HepG2 (cell line): ENCODE data around the gene SLC11A1. TPM values are rescaled to one million over a fixed set of nuclear protein-coding genes. Genes with fewer than 3 reads are reported as not detected.

Experiments used
- BCL6 ChIP-seq: IDR thresholded peaks from 2 replicates; pipeline ENCODE4 v1.6.1; 2016; ENCODE audit warnings: missing genetic modification reagents, missing compliant biosample characterization
- BRF2 ChIP-seq: sonication (generic); formaldehyde crosslinking; IDR thresholded peaks from 2 replicates; pipeline ENCODE4 v1.8.1; 2022; ENCODE audit warnings: mild to moderate bottlenecking, missing genetic modification reagents
- EP300 ChIP-seq, 3 experiments: sonication (generic) in 1 of 3; formaldehyde crosslinking in 1 of 3; IDR thresholded peaks; 2 replicates each; pipeline versions ENCODE4 v1.5.1 to v1.6.1; 2011 to 2020; ENCODE audit warnings: low read depth in 2 of 3, low read length in 2 of 3, borderline replicate concordance in 1 of 3, improper control_type of control experiment in 1 of 3, mild to moderate bottlenecking in 1 of 3, missing genetic modification reagents in 1 of 3, moderate library complexity in 1 of 3
- GZF1 ChIP-seq: sonication (generic); formaldehyde crosslinking; IDR thresholded peaks from 2 replicates; pipeline ENCODE4 v1.5.1; 2020; ENCODE audit warnings: mild to moderate bottlenecking, missing genetic modification reagents
- HNRNPK ChIP-seq: fragments of 200-400 bp; formaldehyde crosslinking; IDR thresholded peaks from 2 replicates; pipeline ENCODE4 v1.6.1; 2018; ENCODE audit warnings: low read length, low read depth, moderate library complexity, mild to moderate bottlenecking; ENCODE audit not compliant: poor library complexity, severe bottlenecking
- HOXA5 ChIP-seq: sonication (generic); formaldehyde crosslinking; IDR thresholded peaks from 2 replicates; pipeline ENCODE4 v1.4.0; 2020; ENCODE audit warnings: missing genetic modification reagents
- ISL2 ChIP-seq: sonication (generic); formaldehyde crosslinking; IDR thresholded peaks from 2 replicates; pipeline ENCODE4 v1.5.0; 2020; ENCODE audit warnings: missing genetic modification reagents
- JUN ChIP-seq: sonication (generic); formaldehyde crosslinking; IDR thresholded peaks from 2 replicates; pipeline ENCODE4 v1.4.0; 2020; ENCODE audit warnings: mild to moderate bottlenecking, missing genetic modification reagents
- MEF2D ChIP-seq: sonication (generic); formaldehyde crosslinking; IDR thresholded peaks from 2 replicates; pipeline ENCODE4 v1.5.1; 2020; ENCODE audit warnings: mild to moderate bottlenecking, missing genetic modification reagents
- NFIC ChIP-seq: IDR thresholded peaks from 2 replicates; pipeline ENCODE4 v1.6.1; 2012; ENCODE audit warnings: mild to moderate bottlenecking, low read length, inconsistent platforms
- PHF20 ChIP-seq: sonication (generic); formaldehyde crosslinking; IDR thresholded peaks from 2 replicates; pipeline ENCODE4 v1.5.0; 2020; ENCODE audit warnings: mild to moderate bottlenecking, missing genetic modification reagents
- RNF2 ChIP-seq: fragments of 450-650 bp; conservative IDR thresholded peaks from 2 replicates; pipeline ENCODE4 v1.6.1; 2016; ENCODE audit warnings: low read depth
- SIN3A ChIP-seq: IDR thresholded peaks from 2 replicates; pipeline ENCODE4 v1.6.1; 2011; ENCODE audit warnings: low read depth, mild to moderate bottlenecking, control low read depth, low read length, borderline replicate concordance
- SIN3B ChIP-seq: fragments of 150-350 bp; IDR thresholded peaks from 2 replicates; pipeline ENCODE4 v1.6.1; 2014; ENCODE audit warnings: low read length
- SRF ChIP-seq: IDR thresholded peaks from 2 replicates; pipeline ENCODE4 v1.6.1; 2011; ENCODE audit warnings: mild to moderate bottlenecking, low read depth, low read length, moderate library complexity
- TEAD3 ChIP-seq: optimal IDR thresholded peaks from 2 replicates; pipeline ENCODE3; 2016; ENCODE audit warnings: borderline replicate concordance
- ZFYVE20 ChIP-seq: sonication (generic); formaldehyde crosslinking; IDR thresholded peaks from 2 replicates; pipeline ENCODE4 v1.8.0; 2023; ENCODE audit warnings: low read depth, mild to moderate bottlenecking, moderate library complexity, missing genetic modification reagents, borderline replicate concordance
- ZNF264 ChIP-seq: sonication (generic); formaldehyde crosslinking; IDR thresholded peaks from 2 replicates; pipeline ENCODE4 v1.4.0; 2020; ENCODE audit warnings: missing genetic modification reagents
- ZNF383 ChIP-seq: sonication (generic); formaldehyde crosslinking; IDR thresholded peaks from 2 replicates; pipeline ENCODE4 v1.4.0; 2020; ENCODE audit warnings: missing genetic modification reagents, mild to moderate bottlenecking, borderline replicate concordance
- ZNF441 ChIP-seq: sonication (generic); formaldehyde crosslinking; IDR thresholded peaks from 2 replicates; pipeline ENCODE4 v1.7.0; 2021; ENCODE audit warnings: missing genetic modification reagents, borderline replicate concordance
- polyA plus RNA-seq, 8 experiments: library from polyadenylated mRNA; depleted of rRNA in 3 of 8; stranded (reverse) in 7 of 8; unstranded in 1 of 8; fragments of >200 nt; fragmentation: Illumina TruSeq in 4 of 8; extraction: Trizol in 4 of 8; gene quantifications; 2 replicates each; pipeline versions ENCODE4 v1.2.1 to v1.2.3, GENCODE V29; 2011 to 2016; ENCODE audit warnings: low read depth in 4 of 8, missing spikeins in 1 of 8, mixed read lengths in 1 of 8; ENCODE audit not compliant: insufficient read depth in 1 of 8
- total RNA-seq, 5 experiments: library from RNA; depleted of rRNA; stranded (reverse); fragments of >200 nt; fragmentation: Illumina TruSeq; extraction: Trizol; gene quantifications; 2 replicates each; pipeline ENCODE4 v1.2.3, GENCODE V29; 2016; ENCODE audit warnings: low read depth in 1 of 5
- TF ChIP-seq, protein P1 (sequence below): sonication (generic); formaldehyde crosslinking; IDR thresholded peaks from 2 replicates; pipeline ENCODE4 v1.4.0; 2020; ENCODE audit warnings: missing genetic modification reagents, borderline replicate concordance
- TF ChIP-seq, protein P2 (sequence below): sonication (generic); formaldehyde crosslinking; IDR thresholded peaks from 2 replicates; pipeline ENCODE4 v1.5.0; 2020; ENCODE audit warnings: mild to moderate bottlenecking, missing genetic modification reagents
- TF ChIP-seq, protein P3 (sequence below): sonication (generic); formaldehyde crosslinking; IDR thresholded peaks from 2 replicates; pipeline ENCODE4 v1.4.0; 2020; ENCODE audit warnings: missing genetic modification reagents

Gene SLC11A1
- total and polyA plus RNA-seq, 2 of the 13 experiments (the other 11 are each of a cell fraction or from before 2014, with no cell fraction given) = 0.33 to 2.3 TPM

DNA sequence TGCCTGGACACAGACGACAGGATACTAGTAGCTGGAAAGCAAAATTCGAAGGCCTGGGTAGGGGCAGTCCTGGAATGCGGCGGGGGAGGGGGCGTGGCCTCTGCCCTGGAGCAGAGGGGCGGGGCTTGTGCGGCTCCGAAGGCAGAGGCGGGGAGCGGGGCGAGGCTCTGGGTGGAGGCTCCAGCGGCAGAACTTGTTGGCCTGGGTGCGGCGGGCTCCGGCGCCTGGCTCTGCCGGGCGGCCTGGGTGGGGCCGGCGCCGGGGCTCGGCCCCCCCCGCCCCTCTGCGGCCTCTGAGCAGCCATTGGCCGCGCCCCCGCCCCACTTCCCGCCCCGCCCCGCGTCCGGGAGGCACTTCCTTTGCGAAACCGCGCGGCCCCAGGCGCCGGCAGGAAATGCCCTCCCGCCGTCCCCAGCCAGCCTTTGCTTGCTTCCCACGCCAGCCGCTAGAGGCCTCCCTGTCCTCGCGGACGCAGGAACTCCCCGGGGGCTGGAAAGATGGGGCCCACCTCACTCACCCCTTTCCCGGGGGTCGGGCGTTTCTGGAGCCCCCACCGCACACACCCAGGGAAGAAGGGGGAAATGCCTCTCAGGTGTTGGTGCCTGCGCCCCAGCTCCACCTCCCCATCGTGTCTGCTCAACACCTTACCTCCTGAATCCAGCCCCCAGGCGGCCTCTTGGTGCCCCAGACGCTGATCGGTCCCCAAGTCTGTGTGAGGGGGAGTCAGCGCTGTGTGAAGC, 24.3 kb downstream of the SLC11A1 start (continued):
- TF ChIP-seq, protein P1, sequence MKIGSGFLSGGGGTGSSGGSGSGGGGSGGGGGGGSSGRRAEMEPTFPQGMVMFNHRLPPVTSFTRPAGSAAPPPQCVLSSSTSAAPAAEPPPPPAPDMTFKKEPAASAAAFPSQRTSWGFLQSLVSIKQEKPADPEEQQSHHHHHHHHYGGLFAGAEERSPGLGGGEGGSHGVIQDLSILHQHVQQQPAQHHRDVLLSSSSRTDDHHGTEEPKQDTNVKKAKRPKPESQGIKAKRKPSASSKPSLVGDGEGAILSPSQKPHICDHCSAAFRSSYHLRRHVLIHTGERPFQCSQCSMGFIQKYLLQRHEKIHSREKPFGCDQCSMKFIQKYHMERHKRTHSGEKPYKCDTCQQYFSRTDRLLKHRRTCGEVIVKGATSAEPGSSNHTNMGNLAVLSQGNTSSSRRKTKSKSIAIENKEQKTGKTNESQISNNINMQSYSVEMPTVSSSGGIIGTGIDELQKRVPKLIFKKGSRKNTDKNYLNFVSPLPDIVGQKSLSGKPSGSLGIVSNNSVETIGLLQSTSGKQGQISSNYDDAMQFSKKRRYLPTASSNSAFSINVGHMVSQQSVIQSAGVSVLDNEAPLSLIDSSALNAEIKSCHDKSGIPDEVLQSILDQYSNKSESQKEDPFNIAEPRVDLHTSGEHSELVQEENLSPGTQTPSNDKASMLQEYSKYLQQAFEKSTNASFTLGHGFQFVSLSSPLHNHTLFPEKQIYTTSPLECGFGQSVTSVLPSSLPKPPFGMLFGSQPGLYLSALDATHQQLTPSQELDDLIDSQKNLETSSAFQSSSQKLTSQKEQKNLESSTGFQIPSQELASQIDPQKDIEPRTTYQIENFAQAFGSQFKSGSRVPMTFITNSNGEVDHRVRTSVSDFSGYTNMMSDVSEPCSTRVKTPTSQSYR (CRISPR knock-in tag) = no peak; the same call in 1 of the 2 replicates
- TF ChIP-seq SIN3B (peak; percentile 67; the same call in 1 of the 2 replicates), BRF2 (CRISPR knock-in tag) (no peak), ZFYVE20 (CRISPR knock-in tag) (no peak), SRF (peak; percentile 42; the same call in 1 of the 2 replicates), NFIC (no peak), JUN (no peak), ISL2 (CRISPR knock-in tag) (peak; percentile 47; the same call in 1 of the 2 replicates), HOXA5 (CRISPR knock-in tag) (no peak), ZNF264 (CRISPR knock-in tag) (peak; percentile 55; the same call in 1 of the 2 replicates), GZF1 (CRISPR knock-in tag) (no peak; the same call in 1 of the 2 replicates), SIN3A (peak; percentile 70; the same call in 1 of the 2 replicates), BCL6 (CRISPR knock-in tag) (peak; percentile 63), RNF2 (no peak), ZNF441 (CRISPR knock-in tag) (no peak), MEF2D (CRISPR knock-in tag) (0 out of 2 replicates have a peak, but pooled peaks have one; percentile 51), PHF20 (CRISPR knock-in tag) (peak; percentile 73), HNRNPK (peak; percentile 86), ZNF383 (CRISPR knock-in tag) (no peak), EP300 (IDR thresholded peaks at IDR 0.05; ENCODE audit: low read depth in 2 of 2, low read length in 2 of 2) (peak; percentile 37 to 53; a peak in 2 of 4 replicates), EP300 (CRISPR knock-in tag; IDR thresholded peaks at IDR 0.05; ENCODE audit: borderline replicate concordance) (no peak), TEAD3 (CRISPR knock-in tag) (peak; percentile 86)
- TF ChIP-seq, protein P2, sequence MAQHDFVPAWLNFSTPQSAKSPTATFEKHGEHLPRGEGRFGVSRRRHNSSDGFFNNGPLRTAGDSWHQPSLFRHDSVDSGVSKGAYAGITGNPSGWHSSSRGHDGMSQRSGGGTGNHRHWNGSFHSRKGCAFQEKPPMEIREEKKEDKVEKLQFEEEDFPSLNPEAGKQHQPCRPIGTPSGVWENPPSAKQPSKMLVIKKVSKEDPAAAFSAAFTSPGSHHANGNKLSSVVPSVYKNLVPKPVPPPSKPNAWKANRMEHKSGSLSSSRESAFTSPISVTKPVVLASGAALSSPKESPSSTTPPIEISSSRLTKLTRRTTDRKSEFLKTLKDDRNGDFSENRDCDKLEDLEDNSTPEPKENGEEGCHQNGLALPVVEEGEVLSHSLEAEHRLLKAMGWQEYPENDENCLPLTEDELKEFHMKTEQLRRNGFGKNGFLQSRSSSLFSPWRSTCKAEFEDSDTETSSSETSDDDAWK (CRISPR knock-in tag) = no peak
- TF ChIP-seq, protein P3, sequence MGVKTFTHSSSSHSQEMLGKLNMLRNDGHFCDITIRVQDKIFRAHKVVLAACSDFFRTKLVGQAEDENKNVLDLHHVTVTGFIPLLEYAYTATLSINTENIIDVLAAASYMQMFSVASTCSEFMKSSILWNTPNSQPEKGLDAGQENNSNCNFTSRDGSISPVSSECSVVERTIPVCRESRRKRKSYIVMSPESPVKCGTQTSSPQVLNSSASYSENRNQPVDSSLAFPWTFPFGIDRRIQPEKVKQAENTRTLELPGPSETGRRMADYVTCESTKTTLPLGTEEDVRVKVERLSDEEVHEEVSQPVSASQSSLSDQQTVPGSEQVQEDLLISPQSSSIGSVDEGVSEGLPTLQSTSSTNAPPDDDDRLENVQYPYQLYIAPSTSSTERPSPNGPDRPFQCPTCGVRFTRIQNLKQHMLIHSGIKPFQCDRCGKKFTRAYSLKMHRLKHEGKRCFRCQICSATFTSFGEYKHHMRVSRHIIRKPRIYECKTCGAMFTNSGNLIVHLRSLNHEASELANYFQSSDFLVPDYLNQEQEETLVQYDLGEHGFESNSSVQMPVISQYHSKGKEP = no peak
